NCI-H1417 treated with DMSO at 0.1 percent for 48 hours (cell line): ENCODE data around the gene NTMT1.

Source experiments
- DNase-seq: peaks from one replicate; lab custom pipeline; 2025; lab: John Stamatoyannopoulos, UW

Gene NTMT1

GRCh38 chr9:129637102-129637501 is 11.1 kb downstream of the NTMT1 start:
- DNase-seq: no peak

- DNase-seq: no peak
These were observed 11.9 kb downstream of the NTMT1 start for GRCh38 chr9:129637673-129638439.

- DNase-seq: no peak
These were observed 13.2 kb downstream of the NTMT1 start for GRCh38 chr9:129639034-129639630.

GRCh38 chr9:129639756-129640085 is 13.8 kb downstream of the NTMT1 start:
- DNase-seq: no peak

GRCh38 chr9:129640086-129640870 is 14.3 kb downstream of the NTMT1 start:
- DNase-seq: peak; percentile 69

GRCh38 chr9:129640871-129641749 is 15.1 kb downstream of the NTMT1 start:
- DNase-seq: no peak

- DNase-seq: peak; percentile 76
These were observed 16.0 kb downstream of the NTMT1 start, which contains the start of gene ASB6 for GRCh38 chr9:129641750-129642585. Gene ASB6 (minus strand): TSS chr9:129642151. CDS start chr9:129641999, 152 bp downstream.

GRCh38 chr9:129643706-129644105 is 17.7 kb downstream of the NTMT1 start:
- DNase-seq: no peak

- DNase-seq: no peak
These were observed 18.4 kb downstream of the NTMT1 start for GRCh38 chr9:129644365-129644764.

- DNase-seq: no peak
These were observed 18.9 kb downstream of the NTMT1 start for GRCh38 chr9:129644902-129645301.

GRCh38 chr9:129646252-129646651 is 20.3 kb downstream of the NTMT1 start:
- DNase-seq: no peak

- no peak for DNase-seq
These were observed 20.7 kb downstream of the NTMT1 start for GRCh38 chr9:129646654-129647053.

- DNase-seq: no peak
These were observed 21.7 kb downstream of the NTMT1 start for GRCh38 chr9:129647635-129648034.

- no peak for DNase-seq
These were observed 22.3 kb downstream of the NTMT1 start for GRCh38 chr9:129648092-129648763.

- DNase-seq: no peak
These were observed 22.8 kb downstream of the NTMT1 start for GRCh38 chr9:129648764-129649115.

- no peak for DNase-seq
These were observed 24.0 kb downstream of the NTMT1 start for GRCh38 chr9:129649726-129650679.

- DNase-seq: no peak
These were observed 24.8 kb downstream of the NTMT1 start for GRCh38 chr9:129650680-129651235.

GRCh38 chr9:129653823-129654553 is 28.0 kb downstream of the NTMT1 start:
- no peak for DNase-seq
